ENCODE results near the gene GASK1A. TPM values are rescaled to one million over a fixed set of nuclear protein-coding genes. Genes with fewer than 3 reads are reported as not detected.

The GASK1A gene
- total and polyA plus RNA-seq, 4 donors, result 0.79 to 22.8 (median 4.6) TPM

- no peaks in the 10 kb centered on the region for H3K9me3 ChIP-seq (ENCODE audit: control insufficient read depth in 4 of 4, low read length in 3 of 4)
- no peak for TF ChIP-seq NR2F2 (IDR thresholded peaks at IDR 0.05)
- no peak for TF ChIP-seq YY1 (IDR thresholded peaks at IDR 0.05)
- TF ChIP-seq HNF4G (IDR thresholded peaks at IDR 0.05), result no peak
- no peak for TF ChIP-seq RXRA (IDR thresholded peaks at IDR 0.05)
- no peak for TF ChIP-seq CTCF (IDR thresholded peaks at IDR 0.05; ENCODE audit: low read depth, low read length, missing input control)
- no peak for TF ChIP-seq REST (IDR thresholded peaks at IDR 0.05)
- TF ChIP-seq ZBTB33 (IDR thresholded peaks at IDR 0.05), result no peak
- no peaks in the 10 kb centered on the region for H3K36me3 ChIP-seq (ENCODE audit: control insufficient read depth in 4 of 4, insufficient read depth in 3 of 4, low read depth in 1 of 4, low read length in 3 of 4)
- no peak for DNase-seq (ENCODE audit: low spot score)
- 65% methylated on average over 4 of the region's 4 CpGs for WGBS
- H3K4me1 ChIP-seq (ENCODE audit: control insufficient read depth in 4 of 4, insufficient read depth in 4 of 4, low read length in 3 of 4), result peaks cover 0 to 29% (median 12%) of the 10 kb centered on the region in 4 donors
- H3K27ac ChIP-seq (ENCODE audit: low read depth in 1 of 2, low read length in 2 of 2), result no peak overlapping the region
- no peak overlapping the region for H3K9ac ChIP-seq (ENCODE audit: low read depth in 1 of 2, low read length in 2 of 2)
- no peaks in the 10 kb centered on the region for H3K27me3 ChIP-seq (ENCODE audit: control insufficient read depth in 4 of 4, insufficient read depth in 4 of 4, low read length in 3 of 4)
- no peak overlapping the region for H3K4me3 ChIP-seq (ENCODE audit: low read depth in 1 of 3, low read length in 3 of 3)
Measured at GRCh38 chr3:42984701-42985100, 5.6 kb downstream of the GASK1A start.

- Histone ChIP-seq H3K27me3 (ENCODE audit: control insufficient read depth in 4 of 4, insufficient read depth in 4 of 4, low read length in 3 of 4) (no peaks in the 10 kb centered on the region), H3K4me3 (ENCODE audit: low read depth in 1 of 3, low read length in 3 of 3) (no peak overlapping the region), H3K9me3 (ENCODE audit: control insufficient read depth in 4 of 4, low read length in 3 of 4) (no peaks in the 10 kb centered on the region), H3K36me3 (ENCODE audit: control insufficient read depth in 4 of 4, insufficient read depth in 3 of 4, low read depth in 1 of 4, low read length in 3 of 4) (no peaks in the 10 kb centered on the region), H3K27ac (ENCODE audit: low read depth in 1 of 2, low read length in 2 of 2) (peak overlapping the region in 1 of 2 donors; percentile 46), H3K4me1 (ENCODE audit: control insufficient read depth in 4 of 4, insufficient read depth in 4 of 4, low read length in 3 of 4) (peaks cover 0 to 16% (median 10%) of the 10 kb centered on the region in 4 donors), H3K9ac (ENCODE audit: low read depth in 1 of 2, low read length in 2 of 2) (no peak overlapping the region)
- no peak for DNase-seq (ENCODE audit: low spot score)
- TF ChIP-seq ZBTB33 (IDR thresholded peaks at IDR 0.05) (no peak), EGR1 (IDR thresholded peaks at IDR 0.05; ENCODE audit: low read depth in 2 of 2) (no peak), CTCF (IDR thresholded peaks at IDR 0.05; ENCODE audit: low read depth, low read length, missing input control) (no peak), SP1 (IDR thresholded peaks at IDR 0.05) (no peak), NR2F2 (IDR thresholded peaks at IDR 0.05) (no peak), RAD21 (IDR thresholded peaks at IDR 0.05) (no peak), REST (IDR thresholded peaks at IDR 0.05) (no peak)
- WGBS, result 57% methylated on average over 3 of the region's 3 CpGs
Measured at GRCh38 chr3:42988097-42988496, 9.0 kb downstream of the GASK1A start.
